HG03521 (cell line): ENCODE results near the gene TRDN.

Experiments used
- ATAC-seq: cut with Tn5 transposase; IDR thresholded peaks from one replicate; pipeline ENCODE4 v1.9.1; 2021; ENCODE audit warnings: mild to moderate bottlenecking, moderate library complexity; ENCODE audit not compliant: unreplicated experiment

TRDN gene

GRCh38 chr6:123189816-123190215 is 446.9 kb downstream of the TRDN start:
- ATAC-seq: no peak

- no peak for ATAC-seq
These were observed 453.8 kb downstream of the TRDN start for GRCh38 chr6:123182998-123183397.

DNA sequence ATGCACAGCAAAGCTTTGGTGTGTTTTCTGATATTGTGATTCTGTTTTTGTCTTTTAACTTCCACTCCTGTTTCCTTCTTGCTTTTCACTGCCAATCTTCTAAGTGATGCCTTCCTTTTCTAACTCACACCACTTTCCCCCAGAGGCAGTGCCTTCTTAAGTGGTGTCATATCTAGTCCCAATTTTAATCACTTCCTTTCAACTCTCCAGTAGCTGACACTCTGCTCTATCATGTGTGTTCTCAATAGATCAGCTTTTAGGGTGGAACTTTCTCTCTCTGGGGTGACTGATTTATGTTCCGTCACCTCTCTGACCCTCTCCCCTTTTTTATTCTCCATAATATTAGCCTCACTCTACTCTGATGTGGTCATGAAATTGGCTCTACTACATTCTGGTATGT is 460.0 kb downstream of the TRDN start:
- ATAC-seq: no peak

GRCh38 chr6:123171341-123172115 is 465.2 kb downstream of the TRDN start:
- ATAC-seq: no peak

DNA sequence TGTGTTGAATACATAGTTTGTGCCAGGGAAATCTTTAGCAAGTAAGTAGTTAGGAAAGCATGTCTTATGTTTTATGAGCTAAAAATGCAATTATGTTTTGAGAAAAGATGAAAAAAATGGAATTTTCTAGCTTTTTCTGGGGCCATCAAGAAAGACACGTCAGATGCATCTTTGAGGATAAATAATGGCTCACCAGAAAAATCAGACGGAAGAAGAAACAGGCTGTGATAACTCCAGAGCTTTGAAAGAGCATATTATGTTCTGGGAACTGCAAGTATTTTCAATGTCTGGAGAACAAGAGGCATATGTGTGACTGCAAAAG is 467.0 kb downstream of the TRDN start:
- ATAC-seq: no peak

DNA sequence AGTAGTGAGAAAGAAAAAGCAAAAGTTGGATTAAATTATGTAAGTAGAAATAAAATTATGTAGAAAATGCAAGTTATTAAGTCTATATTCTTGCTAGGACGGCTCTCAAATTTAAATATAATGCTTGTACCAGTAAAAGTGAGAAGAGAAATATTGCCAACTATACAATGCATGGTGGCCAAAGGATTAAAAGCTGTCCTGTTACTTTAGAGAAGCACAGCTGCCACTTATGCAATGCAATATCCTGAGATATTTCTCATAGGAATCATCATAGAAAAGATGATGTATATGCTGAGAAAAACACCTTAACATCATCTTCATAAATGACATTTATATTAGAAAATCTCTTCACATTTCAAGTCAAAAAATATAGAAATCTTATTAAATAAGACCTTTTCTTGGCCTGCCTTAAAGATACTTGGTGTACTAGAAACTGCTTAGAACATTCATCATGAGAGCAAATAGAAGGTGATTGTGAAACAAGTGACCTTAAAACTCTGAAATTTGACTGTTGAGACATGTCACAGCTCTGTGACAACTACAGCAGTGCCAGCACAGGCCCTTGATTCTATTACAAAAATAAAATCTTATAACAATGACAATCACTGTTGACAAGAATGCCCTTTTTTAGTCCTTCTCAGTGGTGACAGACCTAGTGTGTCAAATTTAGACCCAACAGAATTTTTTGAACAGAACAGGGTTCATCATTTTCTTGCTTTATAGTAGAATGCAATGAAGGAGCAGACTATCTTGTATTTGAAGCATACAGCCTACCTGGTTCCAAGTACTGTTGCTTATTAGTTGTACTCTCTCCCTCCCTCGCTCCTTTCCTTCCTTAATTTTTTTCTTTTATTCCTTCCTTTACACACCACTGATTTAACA is 467.6 kb downstream of the TRDN start:
- no peak for ATAC-seq

DNA sequence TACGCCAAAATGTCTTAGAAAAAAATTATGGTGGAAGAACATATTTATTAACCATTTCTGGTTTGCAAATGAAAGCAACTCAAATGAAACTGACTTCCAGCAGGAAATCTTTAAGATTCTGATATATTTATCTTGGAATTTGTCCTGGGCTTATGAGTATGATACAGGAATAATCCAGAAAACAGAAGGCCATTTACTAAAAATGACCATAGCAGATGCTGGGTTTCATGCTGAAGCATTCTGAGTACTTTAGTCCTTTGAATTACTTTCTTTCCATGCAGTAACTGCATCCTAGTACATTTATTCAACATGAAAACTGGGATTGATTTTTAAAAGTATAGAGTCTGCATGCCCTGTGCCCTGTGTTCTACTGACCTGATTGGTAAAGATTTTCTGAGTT is 468.3 kb downstream of the TRDN start:
- no peak for ATAC-seq
